LoVo (cell line): Measurements from ENCODE around the gene SLC7A11.
A peak's percentile ranks its signal among the peaks of the same experiment; 100 is the strongest.
"Not testable (repeated sequence)": the region's sequence is repeated elsewhere in the genome, so short reads cannot be mapped to it uniquely, and the experiment has no call there.

Source experiments
- DNase-seq: peaks from one replicate; pipeline ENCODE4 v3.0.0-alpha.2; 2016; ENCODE audit warnings: low spot score

SLC7A11 gene

DNA sequence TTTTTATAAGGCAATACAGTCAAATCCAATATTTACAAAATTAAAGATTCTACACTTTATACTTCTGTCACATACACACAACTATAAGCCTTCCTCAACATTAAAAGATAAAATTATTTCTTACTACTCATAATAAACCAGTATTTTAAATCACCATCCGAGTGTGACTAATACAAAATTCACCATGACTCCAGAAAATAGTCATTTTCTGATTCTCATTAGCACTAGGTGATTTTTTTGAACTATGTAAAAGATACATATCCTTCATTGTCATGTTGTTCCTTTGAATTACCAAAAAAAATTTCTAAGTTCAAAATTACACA lies 646 bp upstream of the SLC7A11 start:
- DNase-seq = no peak

DNA sequence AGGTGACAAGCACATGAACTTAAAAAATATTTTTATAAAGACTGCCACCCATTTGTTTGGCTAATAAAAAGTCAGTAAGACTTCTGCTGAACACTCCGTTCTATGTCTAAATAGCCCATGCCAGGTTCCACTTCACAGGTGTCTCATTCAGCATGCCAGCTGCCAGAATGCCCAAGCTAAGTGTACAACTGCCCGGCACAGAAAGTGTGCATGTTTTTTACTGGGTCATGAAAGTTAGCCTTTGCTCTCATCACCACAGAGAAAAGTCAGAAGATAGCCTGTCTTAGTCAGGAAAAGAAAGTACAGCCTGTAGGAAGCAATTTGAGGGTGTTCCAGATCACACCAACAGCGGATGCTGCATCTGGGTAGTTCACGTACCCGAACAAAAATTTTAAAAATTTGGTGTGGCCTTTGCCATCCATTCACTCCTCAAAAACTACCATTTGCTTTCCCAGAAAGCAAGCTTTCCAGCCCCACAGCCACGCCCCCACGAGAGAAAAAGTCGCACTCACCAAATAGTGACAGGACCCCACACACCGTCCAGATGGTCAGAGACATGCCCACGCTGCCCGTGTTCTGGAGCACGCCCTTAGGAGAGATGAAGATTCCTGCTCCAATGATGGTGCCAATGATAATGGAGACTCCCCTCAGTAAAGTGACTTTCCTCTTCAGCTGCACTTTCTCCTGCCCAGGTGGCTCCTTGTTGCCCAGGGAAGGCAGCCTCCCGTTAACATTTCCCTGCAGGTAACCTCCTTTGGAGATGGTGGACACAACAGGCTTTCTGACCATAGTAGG lies 671 bp downstream of the SLC7A11 start:
- peak; percentile 33 for DNase-seq

DNA sequence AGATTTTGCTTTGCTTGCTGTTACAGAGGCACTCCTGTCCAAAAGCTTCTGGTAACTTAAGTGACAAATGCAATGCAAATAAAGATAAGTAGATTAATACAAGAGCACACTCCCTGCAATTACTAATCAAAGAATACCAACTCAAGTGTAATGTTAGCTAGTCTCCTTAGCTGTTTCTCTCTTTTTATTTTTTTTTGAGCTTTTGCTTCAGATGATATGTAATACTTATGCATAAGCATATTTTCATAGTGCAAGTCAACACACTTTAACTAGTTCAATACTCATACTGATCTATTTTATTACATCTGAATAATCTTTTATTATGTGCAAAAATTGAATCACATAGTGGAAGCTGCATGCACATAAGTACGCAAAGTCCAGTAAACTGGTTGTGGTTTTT lies 2.7 kb downstream of the SLC7A11 start:
- no peak for DNase-seq

DNA sequence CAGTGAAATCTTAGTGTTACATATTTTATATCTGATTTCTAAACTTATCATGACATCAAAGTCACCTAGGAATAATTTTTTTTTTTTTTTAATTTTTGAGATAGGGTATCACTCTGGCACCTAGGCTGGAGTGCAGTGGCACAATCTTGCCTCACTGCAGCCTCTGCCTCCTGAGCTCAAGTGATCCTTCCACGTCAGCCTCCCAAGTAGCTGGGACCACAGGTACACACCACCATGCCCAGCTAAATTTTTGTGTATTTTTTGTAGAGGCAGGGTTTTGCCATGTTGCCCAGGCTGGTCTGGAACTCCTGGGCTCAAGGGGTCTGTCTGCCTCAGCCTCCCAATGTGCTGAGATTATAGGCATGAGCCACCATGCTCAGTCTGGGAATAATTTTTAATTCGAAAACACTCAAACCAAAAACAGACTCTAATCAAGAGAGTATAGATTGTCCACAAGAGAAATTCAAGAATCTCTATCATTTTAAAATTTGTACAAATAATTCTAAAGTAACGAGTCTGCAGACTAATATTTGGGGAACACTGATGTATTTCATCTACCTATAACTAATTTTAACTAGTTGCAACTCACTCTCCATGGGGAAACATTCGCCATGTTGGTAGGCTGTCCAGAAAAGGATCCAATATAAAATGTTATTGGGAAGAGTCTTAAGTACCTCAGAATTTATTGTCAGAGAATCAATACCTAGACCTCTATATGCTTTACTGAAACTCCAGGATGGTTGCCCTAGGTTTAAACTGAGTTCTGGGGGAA lies 3.4 kb downstream of the SLC7A11 start:
- DNase-seq = no peak

DNA sequence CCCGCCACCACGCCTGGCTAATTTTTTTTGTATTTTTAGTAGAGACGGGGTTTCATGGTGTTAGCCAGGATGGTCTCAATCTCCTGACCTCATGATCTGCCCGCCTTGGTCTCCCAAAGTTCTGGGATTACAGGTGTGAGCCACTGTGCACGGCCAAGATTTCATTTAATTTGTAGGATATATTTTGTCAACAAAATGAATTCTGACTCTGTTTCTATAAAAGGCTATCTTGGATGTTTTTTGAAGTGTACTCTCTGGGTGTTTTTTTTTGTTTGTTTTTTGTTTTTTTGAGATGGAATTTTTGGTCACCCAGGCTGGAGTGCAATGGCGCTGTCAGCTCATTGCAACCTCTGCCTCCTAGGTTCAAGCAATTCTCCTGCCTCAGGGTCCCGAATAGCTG lies 5.0 kb downstream of the SLC7A11 start:
- not testable (repeated sequence) for DNase-seq

DNA sequence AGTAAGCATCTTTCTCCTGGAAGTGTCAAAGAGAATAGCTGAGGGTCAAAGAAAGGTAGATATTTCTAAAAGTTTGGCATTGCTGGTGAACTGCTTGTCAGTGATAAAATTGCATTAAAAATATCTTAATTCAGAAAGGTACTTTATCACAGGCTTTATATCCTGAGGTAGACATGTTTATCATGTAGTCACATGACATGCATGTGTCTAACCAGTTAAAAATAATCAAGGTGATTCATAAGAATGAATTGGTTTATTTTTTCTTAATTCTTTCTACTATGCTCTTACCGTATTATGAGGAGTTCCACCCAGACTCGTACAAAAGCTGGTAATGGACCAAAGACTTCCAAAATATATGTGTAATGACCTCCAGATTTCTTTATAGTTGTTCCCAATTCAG lies 6.1 kb downstream of the SLC7A11 start:
- peak; percentile 9 for DNase-seq

DNA sequence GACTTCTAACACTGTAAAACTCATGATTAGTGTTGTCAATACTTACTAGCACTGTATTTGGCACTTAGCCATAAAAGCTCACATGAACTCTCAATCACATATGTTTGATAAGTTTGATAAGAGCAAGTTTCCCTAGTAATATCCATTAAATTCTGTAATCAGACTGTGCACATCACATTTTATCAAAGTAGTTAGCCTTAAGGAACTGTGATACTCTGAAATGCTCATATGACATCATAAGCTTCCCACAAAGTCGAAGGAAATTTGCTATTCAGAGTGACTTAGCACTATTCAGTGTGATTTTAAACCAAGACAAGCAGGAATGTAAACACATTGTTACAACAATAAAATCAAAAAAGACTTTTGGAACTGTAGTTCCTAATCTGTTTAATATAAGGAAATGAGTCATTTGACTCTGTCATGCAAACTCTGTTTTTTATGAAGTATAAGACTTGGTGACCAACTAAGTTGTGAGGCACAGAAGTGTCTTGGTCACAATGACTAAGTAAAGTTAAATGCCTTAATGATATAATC lies 6.7 kb downstream of the SLC7A11 start:
- peak; percentile 70 for DNase-seq

DNA sequence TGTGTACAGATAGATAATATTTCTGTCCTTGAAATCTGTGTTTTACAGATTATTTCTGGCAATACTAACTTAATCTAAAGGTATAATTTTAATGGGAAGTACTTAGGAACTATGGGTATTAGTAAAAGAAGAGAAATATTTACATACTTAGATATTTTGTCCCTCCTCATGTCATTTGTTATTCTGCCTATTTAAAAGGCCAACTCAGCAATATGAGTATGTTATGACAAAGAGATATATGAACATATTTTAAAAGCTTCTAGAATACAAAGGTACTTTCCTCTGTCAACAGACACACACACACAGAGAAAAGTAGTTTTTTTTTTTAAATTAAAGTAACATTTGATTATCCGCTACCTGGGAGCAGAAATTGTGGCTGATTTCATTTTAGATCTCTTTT lies 7.9 kb downstream of the SLC7A11 start:
- no peak for DNase-seq

DNA sequence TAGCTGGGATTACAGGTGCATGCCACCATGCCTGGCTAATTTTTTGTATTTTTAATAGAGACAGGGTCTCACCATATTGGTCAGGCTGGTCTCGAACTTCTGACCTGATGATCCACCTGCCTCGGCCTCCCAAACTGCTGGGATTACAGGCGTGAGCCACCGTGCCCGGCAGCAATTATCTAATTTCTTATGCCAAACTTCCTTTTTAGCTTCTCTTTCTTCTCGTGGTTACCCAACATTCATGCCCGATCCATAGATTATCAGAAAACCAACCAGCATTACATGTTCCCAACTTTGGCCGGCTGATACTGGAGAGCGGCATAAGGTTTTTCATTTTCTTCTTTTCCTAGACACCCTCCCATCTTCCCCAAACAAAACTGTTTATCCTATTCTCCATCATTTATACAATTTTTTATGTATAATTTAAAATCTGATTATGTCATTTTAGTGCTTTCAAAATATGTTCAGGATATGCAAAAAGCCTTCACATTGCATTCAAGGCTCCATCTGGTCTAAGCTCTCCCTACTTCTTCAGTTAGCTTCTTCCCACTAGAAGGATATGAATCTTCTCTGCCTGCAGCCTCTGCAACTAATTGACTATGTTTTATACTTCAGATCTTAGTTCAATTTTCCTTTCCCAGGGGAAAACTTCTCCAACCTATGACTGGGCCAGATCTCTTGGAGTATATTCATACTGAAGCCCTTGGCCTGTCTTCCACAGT lies 8.7 kb downstream of the SLC7A11 start:
- DNase-seq = no peak

DNA sequence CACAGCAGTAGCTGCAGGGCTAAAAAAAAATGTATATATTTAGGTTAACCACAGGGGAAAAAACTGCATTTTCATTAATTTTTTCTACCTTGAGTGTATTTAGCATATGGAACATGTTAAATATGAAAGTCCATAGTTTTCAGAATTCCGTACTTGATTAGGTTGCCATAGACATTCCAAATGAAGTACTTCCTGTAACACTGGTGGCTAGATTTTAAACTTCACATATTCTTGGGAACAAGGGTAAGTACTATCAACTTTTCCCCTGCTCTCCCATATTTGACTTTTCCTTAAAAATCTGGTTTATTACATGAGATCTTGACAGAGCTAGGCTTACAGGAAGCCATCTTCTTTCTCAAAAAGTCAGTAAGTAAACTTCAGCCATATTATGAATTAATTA lies 9.8 kb downstream of the SLC7A11 start:
- DNase-seq = no peak

DNA sequence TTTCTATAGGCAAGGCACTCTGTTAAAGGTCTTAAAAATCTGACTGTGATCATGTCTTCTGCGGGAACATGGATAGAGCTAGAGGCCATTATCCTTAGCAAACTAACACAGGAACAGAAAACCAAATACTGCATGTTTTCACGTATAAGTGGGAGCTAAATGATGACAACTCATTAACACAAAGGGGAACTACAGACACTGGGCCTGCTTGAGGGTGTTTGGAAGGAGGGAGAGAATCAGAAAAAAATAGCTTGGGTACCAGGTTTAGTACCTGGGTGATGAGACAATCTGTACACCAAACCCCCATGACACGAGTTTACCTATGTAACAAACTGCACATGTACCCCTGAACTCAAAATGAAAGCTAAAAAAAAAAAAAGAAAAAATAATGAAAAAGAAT lies 12.1 kb downstream of the SLC7A11 start:
- no peak for DNase-seq

DNA sequence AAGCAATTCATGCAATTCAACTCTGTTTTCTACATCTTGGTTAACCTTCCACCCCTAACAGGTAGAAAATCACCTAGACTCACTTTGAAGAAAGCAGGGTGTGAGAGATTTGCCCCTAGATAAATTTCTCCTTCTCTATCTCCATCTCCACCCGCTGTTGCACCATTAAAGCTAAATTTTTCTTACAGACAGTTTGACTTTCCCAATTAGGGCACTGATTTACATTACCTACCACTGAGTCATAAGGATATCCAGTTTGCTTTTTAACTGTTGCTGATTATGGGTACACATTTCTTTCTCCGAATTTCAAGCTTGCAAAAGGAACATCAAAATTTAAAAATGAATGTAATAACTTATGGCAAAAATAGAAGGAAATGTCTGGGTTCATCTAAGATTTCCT lies 13.0 kb downstream of the SLC7A11 start:
- no peak for DNase-seq

DNA sequence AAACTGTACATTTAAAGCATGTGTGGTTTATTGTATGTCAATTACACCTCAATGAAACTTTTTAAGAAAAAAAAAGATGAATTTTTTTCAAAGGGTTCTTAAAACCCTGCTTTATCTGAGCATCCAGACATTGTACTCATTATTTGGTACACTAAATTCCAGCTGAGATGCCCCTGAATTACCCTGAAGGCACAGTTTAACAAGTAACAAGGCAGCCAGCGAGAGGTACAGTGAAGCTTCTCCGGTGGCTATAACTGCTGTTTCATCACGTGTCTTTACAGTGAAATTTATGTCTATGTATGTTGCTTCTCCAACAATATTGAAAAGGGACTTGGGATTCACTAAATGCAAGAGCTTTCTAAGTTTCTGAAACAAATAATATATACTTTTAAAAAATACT lies 15.8 kb downstream of the SLC7A11 start:
- no peak for DNase-seq

DNA sequence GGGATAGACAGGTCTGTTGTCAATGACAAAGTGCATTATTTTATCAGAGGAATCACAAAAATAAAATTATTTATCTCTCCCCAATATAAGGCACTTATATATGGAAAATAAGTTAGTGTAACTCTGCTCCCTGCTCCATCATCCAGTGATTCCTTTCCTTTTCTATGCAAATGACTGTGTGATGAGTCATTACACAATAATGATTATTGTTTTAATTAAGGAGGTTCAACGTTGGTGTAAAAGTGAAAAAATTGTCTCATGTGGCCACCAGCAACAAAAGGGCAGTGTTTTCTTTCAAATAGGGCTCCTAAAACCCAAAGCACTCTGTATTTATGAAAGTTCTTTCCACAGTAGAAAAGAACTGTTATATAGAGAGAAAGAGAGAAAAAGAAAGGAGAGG lies 16.7 kb downstream of the SLC7A11 start:
- DNase-seq = no peak

DNA sequence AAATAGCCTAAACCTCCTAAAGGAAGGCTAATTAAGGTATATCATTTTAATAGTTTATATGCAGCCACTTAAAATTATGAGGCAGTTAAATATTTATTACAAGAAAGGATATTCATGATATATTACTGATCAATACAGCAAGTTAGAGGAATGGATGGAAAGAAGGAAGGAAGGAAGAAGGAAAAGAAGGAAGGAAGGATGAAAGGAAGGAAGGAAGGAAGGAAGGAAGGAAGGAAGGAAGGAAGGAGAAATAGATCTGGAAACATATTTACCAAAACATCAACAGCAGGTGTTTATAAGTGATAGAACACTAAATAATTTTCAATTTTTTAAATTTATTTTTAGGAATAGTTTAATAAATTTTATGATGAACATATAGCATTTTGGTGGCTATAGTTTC lies 17.5 kb downstream of the SLC7A11 start:
- no peak for DNase-seq

DNA sequence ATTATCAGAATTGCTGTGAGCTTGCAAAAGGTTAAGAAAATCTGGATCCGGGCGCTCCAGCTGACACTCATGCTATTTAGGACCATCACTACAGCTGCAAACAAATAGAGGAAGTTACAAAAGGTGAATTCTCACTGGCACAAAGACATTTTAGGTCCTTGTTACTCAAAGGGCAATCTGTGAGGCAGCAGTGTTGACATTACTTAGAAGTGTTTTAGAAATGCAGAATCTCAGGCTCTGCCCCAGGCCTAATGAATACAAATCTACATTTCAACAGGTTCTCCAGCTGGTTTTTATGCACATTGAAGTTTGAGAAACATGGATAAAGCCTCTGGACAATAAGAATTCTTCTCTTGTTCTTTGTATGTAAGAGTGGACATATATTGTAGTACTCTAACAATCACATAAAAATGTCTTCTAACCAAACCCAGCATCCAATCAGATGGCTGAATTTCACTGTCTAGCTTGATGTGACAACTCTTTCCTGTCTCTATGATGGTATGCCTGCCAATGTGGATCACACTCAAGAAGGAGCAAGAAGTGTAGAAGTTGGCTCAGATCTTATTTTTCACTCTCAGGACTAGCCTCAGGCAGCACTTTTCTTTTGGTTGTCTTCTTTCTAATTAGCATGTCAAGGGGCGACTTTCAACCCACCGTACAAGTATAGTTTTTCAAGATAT lies 18.8 kb downstream of the SLC7A11 start:
- DNase-seq = no peak

DNA sequence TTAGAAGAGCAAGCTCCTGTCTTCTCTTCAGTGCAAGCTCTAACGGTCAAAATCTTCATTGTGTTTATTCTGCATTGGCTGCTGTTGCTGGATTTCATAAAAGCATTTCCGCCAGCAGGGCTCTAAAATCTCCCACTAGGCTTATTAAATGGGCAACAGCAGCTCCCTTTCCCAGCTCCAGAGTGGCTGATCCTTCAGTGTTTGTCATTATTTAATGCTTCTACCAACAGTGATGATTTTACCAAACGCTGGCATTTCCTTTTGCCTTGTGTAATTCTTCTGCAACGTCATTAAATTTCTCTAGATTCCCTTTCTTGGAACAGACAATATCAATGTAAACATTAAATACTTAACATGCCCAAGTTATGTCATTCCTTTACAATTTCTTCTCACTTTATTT lies 20.1 kb downstream of the SLC7A11 start:
- no peak for DNase-seq

DNA sequence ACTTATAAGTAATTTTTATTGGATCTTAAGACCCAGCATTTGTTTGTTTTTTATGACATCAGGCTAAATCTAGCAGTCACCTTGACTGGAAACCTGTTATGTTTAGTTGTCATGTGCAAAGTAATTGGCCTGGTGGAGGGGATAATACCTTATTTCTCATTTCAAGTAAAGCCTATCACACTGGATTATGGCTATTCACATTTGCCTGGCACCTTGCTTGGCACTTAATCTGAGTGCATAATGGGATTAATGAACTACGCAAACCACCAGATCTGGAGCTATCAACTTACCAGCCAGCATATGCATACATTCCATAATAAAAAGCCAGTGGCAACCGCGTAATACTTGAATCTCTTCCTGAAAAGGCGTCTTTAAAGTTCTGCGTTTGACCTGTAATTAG lies 23.2 kb downstream of the SLC7A11 start:
- no peak for DNase-seq

DNA sequence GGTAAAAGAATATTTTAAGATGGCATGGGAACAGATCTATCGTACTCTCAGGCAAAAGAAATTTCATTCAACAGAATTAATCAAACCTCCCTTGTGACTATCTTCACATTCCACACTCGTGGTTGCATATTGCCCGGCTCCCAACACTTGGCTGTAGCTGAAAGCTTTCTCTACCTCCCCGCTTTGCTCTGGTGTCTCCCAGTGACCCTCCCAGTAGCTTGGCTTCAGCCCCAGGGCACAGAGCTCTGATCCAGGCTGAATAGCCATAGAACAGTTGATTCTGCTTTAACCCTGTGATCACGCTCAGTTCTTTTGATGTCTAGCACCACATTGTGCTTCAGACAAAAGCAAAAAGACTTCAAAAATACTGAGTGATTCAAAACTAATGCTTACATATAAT lies 24.6 kb downstream of the SLC7A11 start:
- DNase-seq = no peak

DNA sequence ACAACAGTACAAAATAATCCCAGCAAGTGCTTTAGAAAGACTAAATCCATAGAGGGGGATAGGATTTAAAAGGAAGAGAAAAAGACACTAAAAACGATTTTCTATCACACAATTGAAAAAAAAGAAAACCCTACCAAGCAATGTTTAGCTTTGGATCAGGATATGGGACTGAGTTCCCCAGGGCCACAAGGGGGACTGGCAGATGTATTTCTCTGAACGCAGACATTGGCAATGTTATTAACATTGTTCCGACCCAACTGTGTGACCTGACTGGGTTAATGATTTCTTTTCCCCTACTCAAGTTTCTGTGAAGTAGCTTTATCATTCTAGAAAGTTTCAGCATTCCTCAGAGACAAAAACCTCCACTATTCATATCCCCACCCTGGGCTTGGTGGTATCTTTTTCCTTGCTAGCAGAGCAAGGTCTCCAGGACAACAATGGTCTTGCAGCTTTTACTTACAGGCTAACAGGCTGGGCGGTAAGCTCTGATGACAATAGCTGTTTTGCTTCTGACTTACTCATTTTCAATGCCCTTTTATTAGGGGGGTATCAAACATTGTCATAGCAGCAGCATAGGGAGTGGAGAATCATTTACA lies 25.8 kb downstream of the SLC7A11 start:
- no peak for DNase-seq

DNA sequence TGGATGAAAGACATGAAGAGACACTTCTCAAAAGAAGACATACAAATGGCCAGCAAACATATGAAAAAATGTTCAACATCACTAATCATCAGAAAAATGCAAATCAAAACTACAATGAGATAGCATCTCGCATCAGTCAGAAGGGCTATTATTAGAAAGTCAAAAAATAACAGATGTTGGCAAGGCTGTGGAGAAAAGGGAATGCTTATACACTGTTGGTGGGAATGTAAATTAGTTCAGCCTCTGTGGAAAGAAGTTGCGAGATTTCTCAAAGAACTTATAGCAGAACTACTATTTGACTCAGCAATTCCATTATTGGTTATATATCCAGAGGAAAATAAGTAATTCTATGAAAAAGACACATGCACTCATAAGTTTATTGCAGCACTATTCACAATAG lies 31.6 kb downstream of the SLC7A11 start:
- DNase-seq = not testable (repeated sequence)

DNA sequence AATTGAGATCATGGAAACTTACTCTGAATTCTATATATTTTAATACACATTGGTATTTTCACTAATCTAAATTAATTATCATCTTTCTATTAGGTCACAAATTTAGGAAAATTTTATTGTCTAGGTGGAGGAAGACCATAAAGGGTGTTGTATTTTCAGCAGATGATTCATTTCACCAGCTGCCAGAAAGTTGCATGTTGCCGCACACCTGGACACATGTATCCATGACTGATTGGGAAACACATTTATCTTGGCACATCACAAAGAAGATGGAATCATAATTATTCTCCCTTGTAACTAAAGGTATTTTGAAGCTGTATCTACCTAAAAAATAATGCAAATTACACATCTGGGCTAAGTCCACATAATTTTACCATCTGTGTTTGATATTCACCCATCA lies 33.1 kb downstream of the SLC7A11 start:
- no peak for DNase-seq
